ENCODE measurements around the gene PLEKHB2.
"Not testable (repeated sequence)": the region's sequence is repeated elsewhere in the genome, so short reads cannot be mapped to it uniquely, and the experiment has no call there.

Gene PLEKHB2

GRCh38 chr2:131168538-131168937 is 63.4 kb downstream of the PLEKHB2 start:
- no peak for DNase-seq (ENCODE audit: low read depth, low spot score)
- in situ Hi-C loops (cut with HindIII; ENCODE audit: low sequenced_read_pairs), result no loop called here
- H3K4me3 ChIP-seq (ENCODE audit: low read depth, low read length), result no peak overlapping the region
- TF ChIP-seq, protein P1, sequence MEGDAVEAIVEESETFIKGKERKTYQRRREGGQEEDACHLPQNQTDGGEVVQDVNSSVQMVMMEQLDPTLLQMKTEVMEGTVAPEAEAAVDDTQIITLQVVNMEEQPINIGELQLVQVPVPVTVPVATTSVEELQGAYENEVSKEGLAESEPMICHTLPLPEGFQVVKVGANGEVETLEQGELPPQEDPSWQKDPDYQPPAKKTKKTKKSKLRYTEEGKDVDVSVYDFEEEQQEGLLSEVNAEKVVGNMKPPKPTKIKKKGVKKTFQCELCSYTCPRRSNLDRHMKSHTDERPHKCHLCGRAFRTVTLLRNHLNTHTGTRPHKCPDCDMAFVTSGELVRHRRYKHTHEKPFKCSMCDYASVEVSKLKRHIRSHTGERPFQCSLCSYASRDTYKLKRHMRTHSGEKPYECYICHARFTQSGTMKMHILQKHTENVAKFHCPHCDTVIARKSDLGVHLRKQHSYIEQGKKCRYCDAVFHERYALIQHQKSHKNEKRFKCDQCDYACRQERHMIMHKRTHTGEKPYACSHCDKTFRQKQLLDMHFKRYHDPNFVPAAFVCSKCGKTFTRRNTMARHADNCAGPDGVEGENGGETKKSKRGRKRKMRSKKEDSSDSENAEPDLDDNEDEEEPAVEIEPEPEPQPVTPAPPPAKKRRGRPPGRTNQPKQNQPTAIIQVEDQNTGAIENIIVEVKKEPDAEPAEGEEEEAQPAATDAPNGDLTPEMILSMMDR (IDR thresholded peaks at IDR 0.05; ENCODE audit: low read depth, low read length), result no peak

GRCh38 chr2:131178050-131178449 is 72.9 kb downstream of the PLEKHB2 start:
- DNase-seq (ENCODE audit: low read depth, low spot score); in situ Hi-C loops (cut with HindIII; ENCODE audit: low sequenced_read_pairs); H3K4me3 ChIP-seq (ENCODE audit: low read depth, low read length): not testable (repeated sequence)

GRCh38 chr2:131178721-131179418 is 73.7 kb downstream of the PLEKHB2 start:
- in situ Hi-C loops (cut with HindIII; ENCODE audit: low sequenced_read_pairs); H3K4me3 ChIP-seq (ENCODE audit: low read depth, low read length): not testable (repeated sequence)

DNA sequence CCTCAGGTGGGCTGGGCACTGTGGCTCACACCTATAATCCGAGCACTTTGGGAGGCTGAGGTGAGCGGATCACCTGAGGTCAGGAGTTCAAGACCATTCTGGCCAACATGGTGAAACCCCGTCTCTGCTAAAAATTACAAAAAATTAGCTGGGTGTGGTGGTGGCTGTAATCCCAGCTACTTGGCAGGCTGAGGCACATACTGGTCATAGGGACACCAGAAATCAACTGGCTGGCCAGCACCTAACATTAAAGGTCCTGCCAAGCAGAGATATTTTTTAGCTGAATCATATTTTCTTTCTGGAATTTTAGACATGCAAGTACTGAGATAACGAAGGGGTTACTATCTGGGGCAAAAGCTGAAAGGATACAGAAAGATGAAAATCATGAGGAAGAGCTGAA is 76.3 kb downstream of the PLEKHB2 start:
- in situ Hi-C loops (cut with HindIII; ENCODE audit: low sequenced_read_pairs); H3K4me3 ChIP-seq (ENCODE audit: low read depth, low read length); DNase-seq (ENCODE audit: low read depth, low spot score): not testable (repeated sequence)

More at GRCh38 chr2:131178721-131179418, 73.7 kb downstream of the PLEKHB2 start:
- not testable (repeated sequence) for DNase-seq (ENCODE audit: low read depth, low spot score)

DNA sequence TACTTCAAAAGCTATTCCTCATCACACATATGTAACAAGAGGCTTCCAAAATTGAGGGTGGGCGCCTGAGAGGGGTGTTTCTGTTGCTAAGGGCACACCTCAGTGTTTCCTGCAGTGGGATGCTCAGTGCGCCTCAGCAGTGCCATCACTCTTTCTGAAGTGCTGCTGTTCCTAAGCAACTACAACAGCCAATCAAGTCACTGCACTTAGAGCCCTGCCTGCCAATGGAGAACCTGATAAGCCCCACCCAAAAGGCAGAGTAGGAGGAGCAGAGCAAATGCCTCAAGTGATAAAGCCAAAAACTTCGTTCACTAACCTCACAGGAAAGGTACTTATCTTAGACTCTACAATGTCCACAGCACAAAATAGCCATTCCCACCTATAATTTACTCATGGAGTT is 88.3 kb downstream of the PLEKHB2 start:
- H3K4me3 ChIP-seq (ENCODE audit: low read depth, low read length); DNase-seq (ENCODE audit: low read depth, low spot score); in situ Hi-C loops (cut with HindIII; ENCODE audit: low sequenced_read_pairs): not testable (repeated sequence)

GRCh38 chr2:131196186-131196585 is 91.0 kb downstream of the PLEKHB2 start:
- DNase-seq (ENCODE audit: low read depth, low spot score); H3K4me3 ChIP-seq (ENCODE audit: low read depth, low read length); in situ Hi-C loops (cut with HindIII; ENCODE audit: low sequenced_read_pairs): not testable (repeated sequence)
